Mesendoderm (in vitro differentiated cells): ENCODE measurements around the gene ATF7.

Experiments
- DNase-seq: peaks from one replicate; pipeline ENCODE4 v3.0.0; 2013
- H2AK5ac ChIP-seq: 2 replicates; pipeline ENCODE4 v1.6.1; 2013; ENCODE audit warnings: low read length, inconsistent platforms
- H2BK120ac ChIP-seq: 2 replicates; pipeline ENCODE4 v1.6.1; 2013; ENCODE audit warnings: low read depth, mild to moderate bottlenecking, low read length, moderate library complexity, mixed read lengths
- H2BK15ac ChIP-seq: replicated peaks from 2 replicates; pipeline ENCODE4 v1.6.1; 2013; ENCODE audit warnings: low read depth, mild to moderate bottlenecking, moderate library complexity
- H2BK5ac ChIP-seq: 2 replicates; pipeline ENCODE4 v1.6.1; 2013; ENCODE audit warnings: low read length, inconsistent platforms
- H3K18ac ChIP-seq: 2 replicates; pipeline ENCODE4 v1.6.1; 2013; ENCODE audit warnings: mild to moderate bottlenecking, low read length, mixed read lengths
- H3K23ac ChIP-seq: one replicate; pipeline ENCODE4 v1.6.1; 2013; ENCODE audit warnings: low read length
- H3K27ac ChIP-seq: 2 replicates; pipeline ENCODE4 v1.5.1; 2013; ENCODE audit warnings: low read depth, mild to moderate bottlenecking, inconsistent platforms, low read length, moderate library complexity
- H3K27me3 ChIP-seq: 2 replicates; pipeline ENCODE4 v1.6.1; 2013; ENCODE audit warnings: low read length, control low read depth, mild to moderate bottlenecking, inconsistent platforms; ENCODE audit not compliant: insufficient read depth, poor library complexity
- H3K36me3 ChIP-seq: 2 replicates; pipeline ENCODE4 v1.6.1; 2013; ENCODE audit warnings: low read length, inconsistent platforms; ENCODE audit not compliant: control insufficient read depth, insufficient read depth
- H3K4ac ChIP-seq: one replicate; pipeline ENCODE4 v1.6.1; 2013; ENCODE audit warnings: low read depth, mild to moderate bottlenecking, low read length, moderate library complexity
- H3K4me1 ChIP-seq: 2 replicates; pipeline ENCODE4 v1.6.1; 2013; ENCODE audit warnings: low read depth, low read length, inconsistent platforms; ENCODE audit not compliant: control insufficient read depth
- H3K4me2 ChIP-seq: 2 replicates; pipeline ENCODE4 v1.6.1; 2013; ENCODE audit warnings: low read length
- H3K4me3 ChIP-seq: 2 replicates; pipeline ENCODE4 v1.5.1; 2013; ENCODE audit warnings: mild to moderate bottlenecking, low read length
- H3K56ac ChIP-seq: one replicate; pipeline ENCODE4 v1.6.1; 2013; ENCODE audit warnings: low read length
- H3K79me1 ChIP-seq: 2 replicates; pipeline ENCODE4 v1.6.1; 2013; ENCODE audit warnings: low read length, inconsistent platforms
- H3K79me2 ChIP-seq: 2 replicates; pipeline ENCODE4 v1.6.1; 2013; ENCODE audit warnings: mild to moderate bottlenecking, low read length; ENCODE audit not compliant: control insufficient read depth, insufficient read depth
- H3K9ac ChIP-seq: 2 replicates; pipeline ENCODE4 v1.6.1; 2013; ENCODE audit warnings: low read length, inconsistent platforms
- H4K5ac ChIP-seq: one replicate; pipeline ENCODE4 v1.6.1; 2013; ENCODE audit warnings: low read length
- H4K8ac ChIP-seq: one replicate; pipeline ENCODE4 v1.6.1; 2013; ENCODE audit warnings: low read depth, mild to moderate bottlenecking, control low read depth, low read length, moderate library complexity
- WGBS: extraction: QIAGEN DNeasy Blood & Tissue Kit; methylation state at CpG from one replicate; pipeline ENCODE4 v1.1.7; 2013; ENCODE audit warnings: low lambda C conversion rate, missing lambda C conversion rate; ENCODE audit not compliant: insufficient coverage; ENCODE audit errors: extremely low coverage; 5-methylcytosine and 5-hydroxymethylcytosine counted together

ATF7 gene

GRCh38 chr12:53489242-53489864 lies 136.8 kb downstream of the ATF7 start:
- no peaks in the 10 kb centered on the region for H3K79me2 ChIP-seq
- no CpG with 5 or more reads among the region's 5 CpGs for WGBS
- peaks cover 3% of the 10 kb centered on the region for H3K36me3 ChIP-seq
- H2BK15ac ChIP-seq, result no peak overlapping the region
- no peak overlapping the region for H3K4me2 ChIP-seq
- no peak overlapping the region for H2BK120ac ChIP-seq
- no peaks in the 10 kb centered on the region for H3K79me1 ChIP-seq
- DNase-seq, result no peak
- H3K23ac ChIP-seq, result no peak overlapping the region
- no peak overlapping the region for H3K4me3 ChIP-seq
- H3K27me3 ChIP-seq, result no peaks in the 10 kb centered on the region
- H2BK5ac ChIP-seq, result no peak overlapping the region
- H3K27ac ChIP-seq, result no peak overlapping the region
- H3K4me1 ChIP-seq, result peaks cover 14% of the 10 kb centered on the region
- no peak overlapping the region for H3K9ac ChIP-seq
- no peak overlapping the region for H4K5ac ChIP-seq
- H2AK5ac ChIP-seq, result no peak overlapping the region
- H3K18ac ChIP-seq, result no peak overlapping the region
- no peak overlapping the region for H3K4ac ChIP-seq
- no peak overlapping the region for H3K56ac ChIP-seq
- H4K8ac ChIP-seq, result no peak overlapping the region

GRCh38 chr12:53486736-53487487 lies 139.3 kb downstream of the ATF7 start:
- Histone ChIP-seq H3K4me1 (no peaks in the 10 kb centered on the region), H3K23ac (no peak overlapping the region), H3K9ac (no peak overlapping the region), H3K4me2 (no peak overlapping the region), H3K36me3 (peaks cover 3% of the 10 kb centered on the region), H3K4ac (no peak overlapping the region), H2BK5ac (no peak overlapping the region), H3K27ac (no peak overlapping the region), H3K4me3 (no peak overlapping the region), H4K5ac (no peak overlapping the region), H2AK5ac (no peak overlapping the region), H3K27me3 (no peaks in the 10 kb centered on the region), H3K79me1 (no peaks in the 10 kb centered on the region), H4K8ac (no peak overlapping the region), H3K18ac (no peak overlapping the region), H3K79me2 (no peaks in the 10 kb centered on the region), H2BK120ac (no peak overlapping the region), H2BK15ac (no peak overlapping the region), H3K56ac (no peak overlapping the region)
- DNase-seq, result no peak
- WGBS, result no CpG with 5 or more reads among the region's 17 CpGs

- no peak overlapping the region for H3K27ac ChIP-seq
- H3K4ac ChIP-seq, result no peak overlapping the region
- no CpG with 5 or more reads among the region's 10 CpGs for WGBS
- H3K4me1 ChIP-seq, result no peaks in the 10 kb centered on the region
- no peaks in the 10 kb centered on the region for H3K79me1 ChIP-seq
- H2BK15ac ChIP-seq, result no peak overlapping the region
- no peak overlapping the region for H3K9ac ChIP-seq
- peaks cover 5% of the 10 kb centered on the region for H3K36me3 ChIP-seq
- H2BK5ac ChIP-seq, result no peak overlapping the region
- no peak overlapping the region for H3K18ac ChIP-seq
- H3K4me3 ChIP-seq, result no peak overlapping the region
- no peaks in the 10 kb centered on the region for H3K79me2 ChIP-seq
- no peak overlapping the region for H3K23ac ChIP-seq
- H2AK5ac ChIP-seq, result no peak overlapping the region
- H3K56ac ChIP-seq, result no peak overlapping the region
- H4K5ac ChIP-seq, result no peak overlapping the region
- no peak overlapping the region for H4K8ac ChIP-seq
- no peaks in the 10 kb centered on the region for H3K27me3 ChIP-seq
- no peak for DNase-seq
- H3K4me2 ChIP-seq, result no peak overlapping the region
- no peak overlapping the region for H2BK120ac ChIP-seq
These were observed 140.0 kb downstream of the ATF7 start for GRCh38 chr12:53485955-53486735.

- H2BK120ac ChIP-seq, result no peak overlapping the region
- no peak overlapping the region for H3K4me3 ChIP-seq
- no peaks in the 10 kb centered on the region for H3K27me3 ChIP-seq
- no peak overlapping the region for H4K8ac ChIP-seq
- peaks cover 6% of the 10 kb centered on the region for H3K36me3 ChIP-seq
- no peak overlapping the region for H3K27ac ChIP-seq
- DNase-seq, result no peak
- H4K5ac ChIP-seq, result no peak overlapping the region
- no peak overlapping the region for H2BK15ac ChIP-seq
- no peaks in the 10 kb centered on the region for H3K79me2 ChIP-seq
- no peak overlapping the region for H3K18ac ChIP-seq
- H3K56ac ChIP-seq, result no peak overlapping the region
- no peak overlapping the region for H3K4me2 ChIP-seq
- no peak overlapping the region for H2BK5ac ChIP-seq
- no peak overlapping the region for H3K4ac ChIP-seq
- H3K79me1 ChIP-seq, result no peaks in the 10 kb centered on the region
- no CpG with 5 or more reads among the region's 10 CpGs for WGBS
- H3K9ac ChIP-seq, result no peak overlapping the region
- H3K23ac ChIP-seq, result no peak overlapping the region
- no peaks in the 10 kb centered on the region for H3K4me1 ChIP-seq
- H2AK5ac ChIP-seq, result no peak overlapping the region
These were observed 141.3 kb downstream of the ATF7 start for GRCh38 chr12:53484686-53485575.

GRCh38 chr12:53483979-53484377 lies 142.2 kb downstream of the ATF7 start:
- H3K79me1 ChIP-seq, result peaks cover 2% of the 10 kb centered on the region
- peaks cover 10% of the 10 kb centered on the region for H3K36me3 ChIP-seq
- H4K8ac ChIP-seq, result no peak overlapping the region
- H3K4me3 ChIP-seq, result no peak overlapping the region
- no peaks in the 10 kb centered on the region for H3K79me2 ChIP-seq
- H3K27me3 ChIP-seq, result no peaks in the 10 kb centered on the region
- H2BK15ac ChIP-seq, result no peak overlapping the region
- no peak overlapping the region for H3K23ac ChIP-seq
- no peak overlapping the region for H3K9ac ChIP-seq
- no peak overlapping the region for H3K18ac ChIP-seq
- no peak overlapping the region for H3K4me2 ChIP-seq
- no peak overlapping the region for H2AK5ac ChIP-seq
- DNase-seq, result no peak
- H2BK120ac ChIP-seq, result no peak overlapping the region
- H3K56ac ChIP-seq, result no peak overlapping the region
- no peak overlapping the region for H2BK5ac ChIP-seq
- no peak overlapping the region for H3K4ac ChIP-seq
- no peak overlapping the region for H3K27ac ChIP-seq
- H4K5ac ChIP-seq, result no peak overlapping the region
- WGBS, result no CpG with 5 or more reads among the region's 4 CpGs
- no peaks in the 10 kb centered on the region for H3K4me1 ChIP-seq
